ENCODE results near the gene NNAT. TPM values are rescaled to one million over a fixed set of nuclear protein-coding genes. Genes with fewer than 3 reads are reported as not detected.

Gene NNAT
- total and polyA plus RNA-seq, 12 donors, result 0.24 to 1.1 (median 0.46) TPM; not detected in 5

- H3K27me3 ChIP-seq, result peaks cover 0 to 3% (median 0%) of the 10 kb centered on the region in 7 donors
- 82 to 88% methylated on average over 4 of the region's 4 CpGs for WGBS, 2 donors
- H3K36me3 ChIP-seq, result no peaks in the 10 kb centered on the region
- DNase-seq (no peak), ATAC-seq (no peak)
- TF ChIP-seq, protein P1, sequence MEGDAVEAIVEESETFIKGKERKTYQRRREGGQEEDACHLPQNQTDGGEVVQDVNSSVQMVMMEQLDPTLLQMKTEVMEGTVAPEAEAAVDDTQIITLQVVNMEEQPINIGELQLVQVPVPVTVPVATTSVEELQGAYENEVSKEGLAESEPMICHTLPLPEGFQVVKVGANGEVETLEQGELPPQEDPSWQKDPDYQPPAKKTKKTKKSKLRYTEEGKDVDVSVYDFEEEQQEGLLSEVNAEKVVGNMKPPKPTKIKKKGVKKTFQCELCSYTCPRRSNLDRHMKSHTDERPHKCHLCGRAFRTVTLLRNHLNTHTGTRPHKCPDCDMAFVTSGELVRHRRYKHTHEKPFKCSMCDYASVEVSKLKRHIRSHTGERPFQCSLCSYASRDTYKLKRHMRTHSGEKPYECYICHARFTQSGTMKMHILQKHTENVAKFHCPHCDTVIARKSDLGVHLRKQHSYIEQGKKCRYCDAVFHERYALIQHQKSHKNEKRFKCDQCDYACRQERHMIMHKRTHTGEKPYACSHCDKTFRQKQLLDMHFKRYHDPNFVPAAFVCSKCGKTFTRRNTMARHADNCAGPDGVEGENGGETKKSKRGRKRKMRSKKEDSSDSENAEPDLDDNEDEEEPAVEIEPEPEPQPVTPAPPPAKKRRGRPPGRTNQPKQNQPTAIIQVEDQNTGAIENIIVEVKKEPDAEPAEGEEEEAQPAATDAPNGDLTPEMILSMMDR (IDR thresholded peaks at IDR 0.05), result no peak
- no peak overlapping the region for H3K27ac ChIP-seq
- H3K4me3 ChIP-seq, result no peak overlapping the region
- peaks cover 0 to 3% (median 0%) of the 10 kb centered on the region in 11 donors for H3K9me3 ChIP-seq
- intact Hi-C loops (cut with DNase I), result no loop called here
- H3K4me1 ChIP-seq, result no peaks in the 10 kb centered on the region
These were observed 46.7 kb upstream of the NNAT start for GRCh38 chr20:37474386-37474785.

GRCh38 chr20:37475252-37475651, 45.8 kb upstream of the NNAT start:
- intact Hi-C loops (cut with DNase I), result no loop called here
- H3K27ac ChIP-seq, result no peak overlapping the region
- DNase-seq, result no peak
- peaks cover 0 to 3% (median 0%) of the 10 kb centered on the region in 11 donors for H3K9me3 ChIP-seq
- ATAC-seq, result no peak
- H3K4me3 ChIP-seq, result no peak overlapping the region
- no peaks in the 10 kb centered on the region for H3K4me1 ChIP-seq
- peaks cover 0 to 7% (median 0%) of the 10 kb centered on the region in 7 donors for H3K27me3 ChIP-seq
- H3K36me3 ChIP-seq, result no peaks in the 10 kb centered on the region
- TF ChIP-seq, protein P1 (IDR thresholded peaks at IDR 0.05), result no peak
- WGBS, 2 donors, result 80 to 85% methylated on average over 5 of the region's 5 CpGs

DNA sequence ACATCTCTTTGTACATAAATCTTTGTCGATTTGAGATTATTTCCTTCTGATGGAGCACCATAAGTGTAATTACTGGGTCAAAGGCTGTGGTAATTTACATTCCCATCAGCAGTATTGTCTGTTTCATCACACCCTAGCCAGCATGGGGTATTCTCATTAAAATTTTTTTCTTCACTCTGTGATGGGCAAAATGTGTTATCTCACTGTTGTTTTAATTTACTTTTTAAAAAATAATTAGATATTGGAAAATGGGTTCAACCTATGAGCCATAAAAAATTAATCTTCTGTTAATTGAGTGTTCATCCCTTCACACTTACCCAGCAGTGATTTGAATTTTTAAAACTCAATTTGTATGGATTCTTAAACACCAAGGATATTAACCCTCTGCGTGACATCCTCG, 44.0 kb upstream of the NNAT start:
- TF ChIP-seq, protein P1 (IDR thresholded peaks at IDR 0.05), result no peak
- intact Hi-C loops (cut with DNase I), result no loop called here
- peaks cover 0 to 7% (median 0%) of the 10 kb centered on the region in 7 donors for H3K27me3 ChIP-seq
- WGBS, 2 donors, result 63 to 78% methylated on average over 3 of the region's 3 CpGs
- no peak overlapping the region for H3K4me3 ChIP-seq
- DNase-seq (no peak), ATAC-seq (no peak)
- no peaks in the 10 kb centered on the region for H3K36me3 ChIP-seq
- no peaks in the 10 kb centered on the region for H3K4me1 ChIP-seq
- peaks cover 0 to 5% (median 0%) of the 10 kb centered on the region in 11 donors for H3K9me3 ChIP-seq
- no peak overlapping the region for H3K27ac ChIP-seq

DNA sequence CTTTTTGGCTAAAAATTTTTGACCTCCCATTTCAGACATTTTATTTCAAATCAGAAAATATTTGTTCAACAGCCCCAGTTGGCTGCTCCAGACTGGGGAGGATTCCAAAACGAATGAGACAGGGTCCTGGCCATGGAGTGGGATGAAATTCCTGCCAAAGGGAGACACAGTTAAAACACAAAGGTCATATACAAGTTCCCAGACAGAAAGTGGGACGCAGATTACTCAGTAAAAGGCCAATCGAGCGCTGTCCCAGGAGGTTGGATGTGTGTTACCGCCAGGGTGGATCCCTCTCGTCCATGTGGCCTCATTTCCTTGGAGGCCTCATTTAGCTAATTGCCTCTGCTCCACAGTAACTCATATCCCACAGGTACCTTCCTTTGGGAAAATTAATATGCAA, 41.8 kb upstream of the NNAT start:
- Histone ChIP-seq H3K4me1 (peaks cover 0 to 4% (median 0%) of the 10 kb centered on the region in 9 donors), H3K27me3 (peaks cover 0 to 7% (median 0%) of the 10 kb centered on the region in 7 donors), H3K4me3 (no peak overlapping the region), H3K27ac (no peak overlapping the region), H3K9me3 (peaks cover 0 to 8% (median 0%) of the 10 kb centered on the region in 11 donors), H3K36me3 (no peaks in the 10 kb centered on the region)
- TF ChIP-seq, protein P1 (IDR thresholded peaks at IDR 0.05), result no peak
- DNase-seq, result no peak
- ATAC-seq, result peak in 2 of 8 donors; percentile 12 to 73
- intact Hi-C loops (cut with DNase I), result no loop called here
- WGBS, 2 donors, result 66 to 68% methylated on average over 6 of the region's 6 CpGs

All from heart right ventricle (tissue), 16 donors.